HepG2 (cell line): ENCODE data around the gene ARIH2. TPM values are rescaled to one million over a fixed set of nuclear protein-coding genes. Genes with fewer than 3 reads are reported as not detected.

Experiments used
- EEA1 ChIP-seq: sonication (generic); formaldehyde crosslinking; IDR thresholded peaks from 2 replicates; pipeline ENCODE4 v1.5.1; 2020; ENCODE audit warnings: mild to moderate bottlenecking, missing genetic modification reagents, borderline replicate concordance
- FOXA1 ChIP-seq, 2 experiments: fragments of 450-650 bp in 1 of 2; sonication (generic) in 1 of 2; formaldehyde crosslinking in 1 of 2; IDR thresholded peaks; 2 replicates each; pipeline versions ENCODE4 v1.4.0 to v1.6.1; 2016 to 2020; ENCODE audit warnings: missing genetic modification reagents in 1 of 2
- GMEB1 ChIP-seq: sonication (generic); formaldehyde crosslinking; IDR thresholded peaks from 2 replicates; pipeline ENCODE4 v1.5.1; 2020; ENCODE audit warnings: missing genetic modification reagents, mild to moderate bottlenecking, borderline replicate concordance
- HMGXB3 ChIP-seq: sonication (generic); formaldehyde crosslinking; IDR thresholded peaks from 2 replicates; pipeline ENCODE4 v1.4.0; 2020; ENCODE audit warnings: missing genetic modification reagents, borderline replicate concordance
- HNRNPK ChIP-seq: fragments of 200-400 bp; formaldehyde crosslinking; IDR thresholded peaks from 2 replicates; pipeline ENCODE4 v1.6.1; 2018; ENCODE audit warnings: low read length, low read depth, moderate library complexity, mild to moderate bottlenecking; ENCODE audit not compliant: poor library complexity, severe bottlenecking
- HNRNPL ChIP-seq: fragments of 200-400 bp; formaldehyde crosslinking; IDR thresholded peaks from 2 replicates; pipeline ENCODE4 v1.6.1; 2017; ENCODE audit warnings: mild to moderate bottlenecking, low read depth, low read length
- IKZF5 ChIP-seq: IDR thresholded peaks from 2 replicates; pipeline ENCODE4 v1.6.1; 2018; ENCODE audit warnings: missing genetic modification reagents, mild to moderate bottlenecking, missing compliant biosample characterization
- KAT8 ChIP-seq: IDR thresholded peaks from 2 replicates; pipeline ENCODE4 v1.6.1; 2016; ENCODE audit warnings: missing genetic modification reagents, missing compliant biosample characterization
- KDM5A ChIP-seq: fragments of 200-600 bp; sonication (generic); IDR thresholded peaks from 2 replicates; pipeline ENCODE4 v1.7.0; 2018; ENCODE audit warnings: antibody characterized with exemption, mild to moderate bottlenecking, low read length, borderline replicate concordance
- MAF1 ChIP-seq: sonication (generic); formaldehyde crosslinking; IDR thresholded peaks from 2 replicates; pipeline ENCODE4 v1.5.0; 2020; ENCODE audit warnings: missing genetic modification reagents, borderline replicate concordance
- MAX ChIP-seq: IDR thresholded peaks from 2 replicates; pipeline ENCODE4 v1.6.1; 2012; ENCODE audit warnings: inconsistent platforms
- NR2F2 ChIP-seq: IDR thresholded peaks from 2 replicates; pipeline ENCODE4 v1.6.1; 2012; ENCODE audit warnings: low read depth, inconsistent platforms, borderline replicate concordance
- RAD21 ChIP-seq: fragments of 450-650 bp; formaldehyde crosslinking; IDR thresholded peaks from 2 replicates; pipeline ENCODE4 v1.5.0; 2020; ENCODE audit warnings: mild to moderate bottlenecking
- RBAK ChIP-seq: sonication (generic); formaldehyde crosslinking; IDR thresholded peaks from 2 replicates; pipeline ENCODE4 v1.5.1; 2020; ENCODE audit warnings: mild to moderate bottlenecking, missing genetic modification reagents
- SRSF9 ChIP-seq: fragments of 200-400 bp; formaldehyde crosslinking; IDR thresholded peaks from 2 replicates; pipeline ENCODE4 v1.6.1; 2018; ENCODE audit warnings: borderline replicate concordance, mild to moderate bottlenecking, low read depth, low read length; ENCODE audit not compliant: insufficient read depth, poor library complexity, severe bottlenecking
- STAG1 ChIP-seq: sonication (generic); formaldehyde crosslinking; IDR thresholded peaks from 2 replicates; pipeline ENCODE4 v1.4.0; 2020; ENCODE audit warnings: missing genetic modification reagents
- ZNF234 ChIP-seq: sonication (generic); formaldehyde crosslinking; conservative IDR thresholded peaks from 2 replicates; pipeline ENCODE4 v1.5.1; 2020; ENCODE audit warnings: mild to moderate bottlenecking, missing genetic modification reagents
- ZNF263 ChIP-seq: sonication (generic); formaldehyde crosslinking; IDR thresholded peaks from 2 replicates; pipeline ENCODE4 v1.4.0; 2020; ENCODE audit warnings: missing genetic modification reagents
- ZNF33B ChIP-seq: sonication (generic); formaldehyde crosslinking; IDR thresholded peaks from 2 replicates; pipeline ENCODE4 v1.5.1; 2020; ENCODE audit warnings: mild to moderate bottlenecking, missing genetic modification reagents
- ZNF441 ChIP-seq: sonication (generic); formaldehyde crosslinking; IDR thresholded peaks from 2 replicates; pipeline ENCODE4 v1.7.0; 2021; ENCODE audit warnings: missing genetic modification reagents, borderline replicate concordance
- ZNF556 ChIP-seq: sonication (generic); formaldehyde crosslinking; IDR thresholded peaks from 2 replicates; pipeline ENCODE4 v1.4.0; 2020; ENCODE audit warnings: mild to moderate bottlenecking, missing genetic modification reagents, borderline replicate concordance
- polyA plus RNA-seq, 8 experiments: library from polyadenylated mRNA; depleted of rRNA in 3 of 8; stranded (reverse) in 7 of 8; unstranded in 1 of 8; fragments of >200 nt; fragmentation: Illumina TruSeq in 4 of 8; extraction: Trizol in 4 of 8; gene quantifications; 2 replicates each; pipeline versions ENCODE4 v1.2.1 to v1.2.3, GENCODE V29; 2011 to 2016; ENCODE audit warnings: low read depth in 4 of 8, missing spikeins in 1 of 8, mixed read lengths in 1 of 8; ENCODE audit not compliant: insufficient read depth in 1 of 8
- total RNA-seq, 5 experiments: library from RNA; depleted of rRNA; stranded (reverse); fragments of >200 nt; fragmentation: Illumina TruSeq; extraction: Trizol; gene quantifications; 2 replicates each; pipeline ENCODE4 v1.2.3, GENCODE V29; 2016; ENCODE audit warnings: low read depth in 1 of 5

Gene ARIH2
- total and polyA plus RNA-seq, 2 of the 13 experiments (the other 11 are each of a cell fraction or from before 2014, with no cell fraction given), result 64.8 to 83.3 TPM

- TF ChIP-seq IKZF5 (CRISPR knock-in tag) (peak; percentile 79; the same call in 1 of the 2 replicates), ZNF33B (CRISPR knock-in tag) (0 out of 2 replicates have a peak, but pooled peaks have one; percentile 6), KAT8 (peak; percentile 85), KDM5A (no peak; the same call in 1 of the 2 replicates), NR2F2 (0 out of 2 replicates have a peak, but pooled peaks have one; percentile 12), GMEB1 (CRISPR knock-in tag) (no peak; the same call in 1 of the 2 replicates), FOXA1 (IDR thresholded peaks at IDR 0.05) (no peak), FOXA1 (CRISPR knock-in tag; IDR thresholded peaks at IDR 0.05) (no peak), MAF1 (CRISPR knock-in tag) (no peak), STAG1 (CRISPR knock-in tag) (no peak), ZNF263 (CRISPR knock-in tag) (peak; percentile 56), EEA1 (no peak), SRSF9 (no peak), MAX (peak; percentile 60), HNRNPK (peak; percentile 24), ZNF556 (CRISPR knock-in tag) (no peak; the same call in 1 of the 2 replicates), HMGXB3 (CRISPR knock-in tag) (no peak), RBAK (no peak), HNRNPL (peak; percentile 80; the same call in 1 of the 2 replicates), ZNF234 (no peak), RAD21 (CRISPR knock-in tag) (peak; percentile 37; the same call in 1 of the 2 replicates), ZNF441 (peak; percentile 6; the same call in 1 of the 2 replicates)
Observed at GRCh38 chr3:48898383-48899234, 20.0 kb upstream of the ARIH2 start, which contains the start of gene SLC25A20 (continued).
